SK-N-SH (cell line): ENCODE results near the gene SHLD1. TPM values are rescaled to one million over a fixed set of nuclear protein-coding genes. Genes with fewer than 3 reads are reported as not detected.
"Not testable (repeated sequence)": the region's sequence is repeated elsewhere in the genome, so short reads cannot be mapped to it uniquely, and the experiment has no call there.

Source experiments
- CTCF ChIA-PET: fragments of 300-600, 350-600 bp; formaldehyde crosslinking; extraction: SDS; loops from one replicate; lab custom pipeline; 2021; lab: Yijun Ruan, JAX
- POLR2A ChIA-PET: fragments of 350-600 bp; sonication (Branson Sonifier 250); formaldehyde crosslinking; extraction: SDS; loops from one replicate; lab custom pipeline; 2020; ENCODE audit warnings: antibody characterized with exemption, inconsistent platforms; lab: Yijun Ruan, JAX
- DNase-seq: peaks from one replicate; pipeline ENCODE4 v3.0.0; 2012
- H2AFZ ChIP-seq: fragments of 200-600 bp; sonication (generic); 2 replicates; pipeline ENCODE4 v1.8.1; 2016; ENCODE audit warnings: antibody characterized with exemption, mild to moderate bottlenecking, low read depth
- H3F3A ChIP-seq: fragments of 200-600 bp; sonication (generic); replicated peaks from 2 replicates; pipeline ENCODE3; 2016; ENCODE audit warnings: antibody characterized with exemption, mild to moderate bottlenecking; ENCODE audit not compliant: insufficient read depth
- H3K27ac ChIP-seq, 2 experiments: fragments of 200-500 bp in 1 of 2; fragments of 200-600 bp in 1 of 2; sonication (Bioruptor generic) in 1 of 2; sonication (generic), shearing (Covaris generic) in 1 of 2; 2 replicates each; pipeline versions ENCODE4 v1.5.1 to v1.6.1; 2014 to 2016; ENCODE audit warnings: low read depth in 2 of 2, inconsistent platforms in 1 of 2, low read length in 1 of 2, mild to moderate bottlenecking in 1 of 2, mixed read lengths in 1 of 2
- H3K27me3 ChIP-seq: fragments of 200-600 bp; sonication (generic), shearing (Covaris generic); 2 replicates; pipeline ENCODE4 v1.6.1; 2016; ENCODE audit warnings: mixed run types; ENCODE audit not compliant: insufficient read depth
- H3K36me3 ChIP-seq, 2 experiments: fragments of 200-500 bp in 1 of 2; fragments of 200-600 bp in 1 of 2; sonication (Bioruptor generic) in 1 of 2; sonication (generic) in 1 of 2; replicated peaks in 1 of 2; 2 replicates each; pipeline versions ENCODE3 to v1.5.1; 2014 to 2016; ENCODE audit warnings: low read length in 1 of 2, mild to moderate bottlenecking in 1 of 2; ENCODE audit not compliant: insufficient read depth in 2 of 2, control insufficient read depth in 1 of 2
- H3K4me1 ChIP-seq, 2 experiments: fragments of 200-500 bp in 1 of 2; fragments of 200-600 bp in 1 of 2; sonication (Bioruptor generic) in 1 of 2; sonication (generic), shearing (Covaris generic) in 1 of 2; 2 replicates each; pipeline versions ENCODE4 v1.5.1 to v1.6.1; 2014 to 2016; ENCODE audit warnings: low read depth in 1 of 2, low read length in 1 of 2, mixed run types in 1 of 2; ENCODE audit not compliant: insufficient read depth in 2 of 2, control insufficient read depth in 1 of 2
- H3K4me2 ChIP-seq: fragments of 200-600 bp; sonication (generic), shearing (Covaris generic); 2 replicates; pipeline ENCODE4 v1.6.1; 2017; ENCODE audit warnings: mixed run types
- H3K4me3 ChIP-seq, 2 experiments: fragments of 200-500 bp in 1 of 2; fragments of 200-600 bp in 1 of 2; sonication (Bioruptor generic) in 1 of 2; sonication (generic), shearing (Covaris generic) in 1 of 2; 2 replicates each; pipeline versions ENCODE4 v1.5.1 to v1.8.1; 2014 to 2016; ENCODE audit warnings: low read depth in 2 of 2, inconsistent platforms in 1 of 2, low read length in 1 of 2, mild to moderate bottlenecking in 1 of 2, mixed read lengths in 1 of 2, moderate library complexity in 1 of 2
- H3K79me2 ChIP-seq: fragments of 200-600 bp; sonication (generic); 2 replicates; pipeline ENCODE4 v1.8.1; 2017; ENCODE audit warnings: mild to moderate bottlenecking; ENCODE audit not compliant: insufficient read depth
- H3K9ac ChIP-seq: fragments of 200-600 bp; sonication (generic); 2 replicates; pipeline ENCODE4 v1.6.1; 2017; ENCODE audit warnings: mixed run types
- H3K9me2 ChIP-seq: fragments of 200-600 bp; sonication (generic); 2 replicates; pipeline ENCODE4 v1.6.1; 2017; ENCODE audit warnings: mixed run types
- H3K9me3 ChIP-seq: fragments of 200-600 bp; sonication (generic); 2 replicates; pipeline ENCODE4 v1.6.1; 2017; ENCODE audit warnings: mixed run types, mild to moderate bottlenecking, moderate library complexity
- H4K20me1 ChIP-seq: fragments of 200-600 bp; sonication (generic); 2 replicates; pipeline ENCODE4 v1.6.1; 2017; ENCODE audit warnings: mild to moderate bottlenecking, mixed run types; ENCODE audit not compliant: insufficient read depth
- CHD2 ChIP-seq: fragments of 150-350 bp; IDR thresholded peaks from 2 replicates; pipeline ENCODE4 v1.6.1; 2018; ENCODE audit warnings: low read length; ENCODE audit not compliant: partially characterized antibody
- ELF1 ChIP-seq: IDR thresholded peaks from 2 replicates; pipeline ENCODE4 v1.4.0; 2012
- FOXM1 ChIP-seq: IDR thresholded peaks from 2 replicates; pipeline ENCODE4 v1.4.0; 2012; ENCODE audit warnings: low read depth, mild to moderate bottlenecking
- GABPA ChIP-seq: IDR thresholded peaks from 2 replicates; pipeline ENCODE4 v1.4.0; 2012; ENCODE audit warnings: low read depth, mild to moderate bottlenecking
- MXI1 ChIP-seq: IDR thresholded peaks from 2 replicates; pipeline ENCODE4 v1.6.1; 2012; ENCODE audit warnings: mild to moderate bottlenecking, low read depth, low read length, improper control_type of control experiment
- NFIC ChIP-seq: IDR thresholded peaks from 2 replicates; pipeline ENCODE4 v1.4.0; 2012; ENCODE audit warnings: borderline replicate concordance
- POLR2AphosphoS5 ChIP-seq: IDR thresholded peaks from 2 replicates; pipeline ENCODE4 v1.6.1; 2012; ENCODE audit warnings: low read depth, low read length
- RAD21 ChIP-seq: IDR thresholded peaks from 2 replicates; pipeline ENCODE4 v1.6.1; 2012; ENCODE audit warnings: mild to moderate bottlenecking, low read length
- RFX5 ChIP-seq: IDR thresholded peaks from 2 replicates; pipeline ENCODE4 v1.6.1; 2012; ENCODE audit warnings: mild to moderate bottlenecking, improper control_type of control experiment, low read length
- SIN3A ChIP-seq: IDR thresholded peaks from 2 replicates; pipeline ENCODE4 v1.6.1; 2012; ENCODE audit warnings: low read depth, mild to moderate bottlenecking, low read length, moderate library complexity, borderline replicate concordance
- TAF1 ChIP-seq: IDR thresholded peaks from 2 replicates; pipeline ENCODE4 v1.6.1; 2012; ENCODE audit warnings: low read depth, mild to moderate bottlenecking, low read length, moderate library complexity, borderline replicate concordance
- TCF12 ChIP-seq: IDR thresholded peaks from 2 replicates; pipeline ENCODE4 v1.4.0; 2012
- YY1 ChIP-seq: IDR thresholded peaks from 2 replicates; pipeline ENCODE4 v1.4.0; 2012; ENCODE audit warnings: low read depth, mild to moderate bottlenecking
- WGBS: methylation state at CpG from one replicate; pipeline ENCODE4 v1.1.6; 2017; ENCODE audit warnings: low lambda C conversion rate; 5-methylcytosine and 5-hydroxymethylcytosine counted together
- polyA plus RNA-seq, 3 experiments: library from polyadenylated mRNA; depleted of rRNA; stranded (reverse); fragments of >200 nt; gene quantifications; 2 replicates each; pipeline ENCODE4 v1.2.3, GENCODE V29; 2012
- TF ChIP-seq, protein P1 (sequence below): IDR thresholded peaks from 2 replicates; pipeline ENCODE4; 2012
- TF ChIP-seq, protein P2 (sequence below): IDR thresholded peaks from 2 replicates; pipeline ENCODE4 v1.4.0; 2012; ENCODE audit warnings: low read depth

SHLD1 gene, protein sequence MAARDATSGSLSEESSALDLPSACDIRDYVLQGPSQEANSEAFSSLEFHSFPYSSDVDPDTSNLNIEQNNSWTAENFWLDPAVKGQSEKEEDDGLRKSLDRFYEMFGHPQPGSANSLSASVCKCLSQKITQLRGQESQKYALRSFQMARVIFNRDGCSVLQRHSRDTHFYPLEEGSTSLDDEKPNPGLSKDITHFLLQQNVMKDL
- 4.5 and 5.8 TPM in 2 replicates for polyA plus RNA-seq (2012; rRNA removed)
- 5.4 and 5.5 TPM in 2 replicates for polyA plus RNA-seq (2012; cell fraction: cytosol; rRNA removed)
- polyA plus RNA-seq (2012; cell fraction: nucleus; rRNA removed): 3.0 and 4.1 TPM in 2 replicates

DNA sequence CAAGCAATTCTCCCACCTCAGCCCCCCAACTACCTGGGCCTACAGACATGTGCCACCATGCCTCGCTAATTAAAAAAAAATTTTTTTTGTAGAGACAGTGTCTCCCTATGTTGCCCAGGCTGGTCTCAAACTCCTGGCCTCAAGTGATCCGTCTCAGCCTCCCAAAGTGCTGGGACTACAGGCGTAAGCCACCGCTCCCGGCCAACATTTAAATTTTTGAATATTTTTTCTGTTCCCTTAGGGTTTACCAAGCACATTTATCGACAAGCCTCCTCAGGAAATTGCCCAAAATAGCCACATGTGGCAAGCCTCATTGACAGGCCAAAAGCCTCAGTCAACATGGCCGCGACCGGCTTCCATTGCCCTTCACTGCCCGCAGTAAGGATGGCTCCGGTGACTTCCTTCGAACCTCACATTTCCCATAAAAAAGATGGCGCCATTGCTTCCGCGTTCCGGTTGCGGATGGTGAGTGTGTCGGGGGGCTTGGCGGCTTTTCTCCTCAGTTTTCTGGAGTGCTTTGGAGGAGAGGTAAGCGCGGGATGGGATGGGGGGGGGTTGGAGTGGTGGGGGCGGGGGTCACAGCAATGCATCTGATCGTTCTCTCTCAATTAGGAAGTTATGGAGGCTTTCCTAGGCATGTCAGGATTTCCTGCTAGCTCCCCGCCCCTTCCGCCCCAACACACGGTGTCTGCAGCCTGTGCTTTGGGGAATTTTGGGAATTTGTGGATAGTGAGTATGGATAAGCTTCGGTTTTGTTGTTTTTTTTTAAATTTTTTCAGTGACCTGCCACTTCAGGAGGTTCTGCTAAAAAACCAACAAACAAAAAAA lies at the start of gene SHLD1:
SHLD1 (plus strand) TSS at position 450 of the 828 bp plus-strand sequence. CDS start 22,465 bp downstream, outside the sequence.
- TF ChIP-seq FOXM1 (no peak; the same call in 1 of the 2 replicates), RFX5 (no peak), RAD21 (no peak), TCF12 (no peak), YY1 (peak; percentile 99), MXI1 (peak; percentile 67), GABPA (peak; percentile 90), POLR2AphosphoS5 (peak; percentile 82), SIN3A (peak; percentile 13; the same call in 1 of the 2 replicates), NFIC (no peak), TAF1 (peak; percentile 76), ELF1 (peak; percentile 98), CHD2 (peak; percentile 81)
- TF ChIP-seq, protein P1, sequence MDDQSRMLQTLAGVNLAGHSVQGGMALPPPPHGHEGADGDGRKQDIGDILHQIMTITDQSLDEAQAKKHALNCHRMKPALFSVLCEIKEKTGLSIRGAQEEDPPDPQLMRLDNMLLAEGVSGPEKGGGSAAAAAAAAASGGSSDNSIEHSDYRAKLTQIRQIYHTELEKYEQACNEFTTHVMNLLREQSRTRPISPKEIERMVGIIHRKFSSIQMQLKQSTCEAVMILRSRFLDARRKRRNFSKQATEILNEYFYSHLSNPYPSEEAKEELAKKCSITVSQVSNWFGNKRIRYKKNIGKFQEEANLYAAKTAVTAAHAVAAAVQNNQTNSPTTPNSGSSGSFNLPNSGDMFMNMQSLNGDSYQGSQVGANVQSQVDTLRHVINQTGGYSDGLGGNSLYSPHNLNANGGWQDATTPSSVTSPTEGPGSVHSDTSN: no peak
- TF ChIP-seq, protein P2, sequence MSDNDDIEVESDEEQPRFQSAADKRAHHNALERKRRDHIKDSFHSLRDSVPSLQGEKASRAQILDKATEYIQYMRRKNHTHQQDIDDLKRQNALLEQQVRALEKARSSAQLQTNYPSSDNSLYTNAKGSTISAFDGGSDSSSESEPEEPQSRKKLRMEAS: peak; percentile 84
- H3K79me2 ChIP-seq: no peaks in the 10 kb centered on the region
- POLR2A ChIA-PET: interaction anchor here (0.6 to 1.5 kb wide), 3 partner anchors 141 to 623 kb away, joined by 3 to 7 read pairs (median 3); partner anchors contain the start of gene CDS2
- peak within 1 kb of the TSS; percentile 79 for H3K4me2 ChIP-seq
- no peaks in the 10 kb centered on the region for H3F3A ChIP-seq
- H3K27ac ChIP-seq: peak within 1 kb of the TSS; percentile 70 to 82
- H2AFZ ChIP-seq: peak within 1 kb of the TSS; percentile 93
- H3K27me3 ChIP-seq: no peaks in the 10 kb centered on the region
- H3K9me2 ChIP-seq: no peaks in the 10 kb centered on the region
- no peaks in the 10 kb centered on the region for H4K20me1 ChIP-seq
- H3K4me3 ChIP-seq: peak within 1 kb of the TSS; percentile 52 to 74
- no peaks in the 10 kb centered on the region for H3K36me3 ChIP-seq
- H3K4me1 ChIP-seq: peaks cover 0 to 2% of the 10 kb centered on the region in 2 experiments; a peak in 1 of 4 replicates
- WGBS: 18% methylated on average over 27 of the region's 27 CpGs
- peak; percentile 82 for DNase-seq
- CTCF ChIA-PET: interaction anchor here (1.2 kb wide), 1 partner anchor 27 kb away, joined by 3 read pairs; no protein-coding TSS in a partner anchor
- no peaks in the 10 kb centered on the region for H3K9me3 ChIP-seq
- H3K9ac ChIP-seq: peak within 1 kb of the TSS; percentile 63

DNA sequence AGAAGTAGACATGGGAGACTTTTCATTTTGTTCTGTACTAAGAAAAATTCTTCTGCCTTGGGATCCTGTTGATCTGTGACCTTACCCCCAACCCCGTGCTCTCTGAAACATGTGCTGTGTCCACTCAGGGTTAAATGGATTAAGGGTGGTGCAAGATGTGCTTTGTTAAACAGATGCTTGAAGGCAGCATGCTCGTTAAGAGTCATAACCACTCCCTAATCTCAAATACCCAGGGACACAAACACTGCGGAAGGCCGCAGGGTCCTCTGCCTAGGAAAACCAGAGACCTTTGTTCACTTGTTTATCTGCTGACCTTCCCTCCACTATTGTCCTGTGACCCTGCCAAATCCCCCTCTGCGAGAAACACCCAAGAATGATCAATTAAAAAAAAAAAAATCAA lies 47.9 kb upstream of the SHLD1 start:
- not testable (repeated sequence) for H2AFZ ChIP-seq

More for the DNA sequence above, 47.9 kb upstream of the SHLD1 start:
- WGBS: 30% methylated on average over 2 of the region's 5 CpGs
- H3K27ac ChIP-seq, H3K4me3 ChIP-seq, H3K4me2 ChIP-seq, H3K36me3 ChIP-seq, POLR2A ChIA-PET, H3K27me3 ChIP-seq, H3K4me1 ChIP-seq, DNase-seq, H3K9me3 ChIP-seq, CTCF ChIA-PET, H4K20me1 ChIP-seq, H3K9me2 ChIP-seq, H3K9ac ChIP-seq, H3F3A ChIP-seq, H3K79me2 ChIP-seq: not testable (repeated sequence)
